Activated T-helper 1 cell treated with anti-CD3 and anti-CD28 coated beads, Interleukin-12 subunit alpha, Interleukin-12 subunit beta, Interleukin-2, Interleukin-4 antibody, amounts not matched to agents 30 ng/mL and 10 ng/mL and 1 ng/mL, durations not matched to agents 14 hours and 24 hours and 36 hours (primary cell): ENCODE results near the gene COX7B. TPM values are rescaled to one million over a fixed set of nuclear protein-coding genes. Genes with fewer than 3 reads are reported as not detected.
"Not testable (repeated sequence)": the region's sequence is repeated elsewhere in the genome, so short reads cannot be mapped to it uniquely, and the experiment has no call there.

ENCODE experiments used
- DNase-seq: peaks from one replicate; pipeline ENCODE4 v3.0.0; 2021; ENCODE audit warnings: low spot score
- H3K27ac Mint-ChIP-seq: one replicate; pipeline ENCODE4 v1.8.0; 2021; ENCODE audit warnings: mild to moderate bottlenecking, mixed read lengths
- H3K27me3 Mint-ChIP-seq: one replicate; pipeline ENCODE4 v1.8.0; 2022; ENCODE audit warnings: mild to moderate bottlenecking, moderate library complexity, mixed read lengths; ENCODE audit not compliant: insufficient read depth
- H3K36me3 Mint-ChIP-seq: one replicate; pipeline ENCODE4 v1.8.0; 2021; ENCODE audit warnings: low read depth, mixed read lengths
- H3K4me1 Mint-ChIP-seq: one replicate; pipeline ENCODE4 v1.8.0; 2021; ENCODE audit warnings: low read depth, mixed read lengths
- H3K4me3 Mint-ChIP-seq: one replicate; pipeline ENCODE4 v1.8.0; 2021; ENCODE audit warnings: mild to moderate bottlenecking, moderate library complexity, mixed read lengths
- H3K9me3 Mint-ChIP-seq: one replicate; pipeline ENCODE4 v1.8.0; 2021; ENCODE audit warnings: mixed read lengths
- intact Hi-C: fragments of 100-400 bp; cut with micrococcal nuclease; formaldehyde crosslinking; loops from one replicate; pipeline ENCODE4 v1.15.1; 2024
- total RNA-seq: library from RNA; stranded (reverse); gene quantifications from 2 replicates; pipeline ENCODE4 v1.2.3, GENCODE V29; 2022

The COX7B gene
- total RNA-seq, 1 donor from 2014 or later, result 272 TPM

- not testable (repeated sequence) for H3K36me3 Mint-ChIP-seq
These were observed 20.1 kb downstream of the COX7B start for GRCh38 chrX:77919370-77919769.

GRCh38 chrX:77922787-77923186 is 23.5 kb downstream of the COX7B start:
- Mint-ChIP-seq H3K9me3 (no peaks in the 10 kb centered on the region), H3K27ac (no peak overlapping the region), H3K36me3 (peaks cover 2% of the 10 kb centered on the region), H3K4me3 (no peak overlapping the region), H3K27me3 (no peaks in the 10 kb centered on the region), H3K4me1 (peaks cover 6% of the 10 kb centered on the region)
- intact Hi-C loops, result no loop called here
- no peak for DNase-seq

More at GRCh38 chrX:77919370-77919769, 20.1 kb downstream of the COX7B start:
- H3K9me3 Mint-ChIP-seq, DNase-seq, H3K27ac Mint-ChIP-seq, intact Hi-C loops, H3K27me3 Mint-ChIP-seq, H3K4me3 Mint-ChIP-seq: not testable (repeated sequence)
- H3K4me1 Mint-ChIP-seq, result peaks cover 19% of the 10 kb centered on the region

- intact Hi-C loops, result no loop called here
- H3K4me3 Mint-ChIP-seq, result no peak overlapping the region
- H3K9me3 Mint-ChIP-seq, result no peaks in the 10 kb centered on the region
These were observed 25.1 kb downstream of the COX7B start for GRCh38 chrX:77924320-77924859.

GRCh38 chrX:77925764-77926163 is 26.5 kb downstream of the COX7B start:
- H3K27me3 Mint-ChIP-seq, result no peaks in the 10 kb centered on the region
- no peak for DNase-seq
- no peaks in the 10 kb centered on the region for H3K9me3 Mint-ChIP-seq
- peaks cover 4% of the 10 kb centered on the region for H3K36me3 Mint-ChIP-seq
- H3K27ac Mint-ChIP-seq, result no peak overlapping the region
- H3K4me1 Mint-ChIP-seq, result no peaks in the 10 kb centered on the region
- no peak overlapping the region for H3K4me3 Mint-ChIP-seq
- intact Hi-C loops, result no loop called here

More at GRCh38 chrX:77924320-77924859, 25.1 kb downstream of the COX7B start:
- Mint-ChIP-seq H3K27me3 (no peaks in the 10 kb centered on the region), H3K27ac (no peak overlapping the region), H3K36me3 (peaks cover 4% of the 10 kb centered on the region), H3K4me1 (no peaks in the 10 kb centered on the region)
- no peak for DNase-seq

- no peaks in the 10 kb centered on the region for H3K27me3 Mint-ChIP-seq
- no peaks in the 10 kb centered on the region for H3K4me1 Mint-ChIP-seq
- H3K36me3 Mint-ChIP-seq, result peaks cover 2% of the 10 kb centered on the region
- no peak overlapping the region for H3K4me3 Mint-ChIP-seq
- intact Hi-C loops, result no loop called here
- no peaks in the 10 kb centered on the region for H3K9me3 Mint-ChIP-seq
- H3K27ac Mint-ChIP-seq, result no peak overlapping the region
- no peak for DNase-seq
These were observed 31.3 kb downstream of the COX7B start for GRCh38 chrX:77930581-77930980.

- H3K9me3 Mint-ChIP-seq, result no peaks in the 10 kb centered on the region
- no peak overlapping the region for H3K27ac Mint-ChIP-seq
- H3K4me1 Mint-ChIP-seq, result no peaks in the 10 kb centered on the region
- H3K27me3 Mint-ChIP-seq, result no peaks in the 10 kb centered on the region
- intact Hi-C loops, result no loop called here
- no peaks in the 10 kb centered on the region for H3K36me3 Mint-ChIP-seq
- H3K4me3 Mint-ChIP-seq, result no peak overlapping the region
- no peak for DNase-seq
These were observed 36.6 kb downstream of the COX7B start for GRCh38 chrX:77935886-77936285.

GRCh38 chrX:77936299-77936698 is 37.0 kb downstream of the COX7B start:
- Mint-ChIP-seq H3K27ac (no peak overlapping the region), H3K36me3 (no peaks in the 10 kb centered on the region), H3K9me3 (no peaks in the 10 kb centered on the region), H3K4me1 (no peaks in the 10 kb centered on the region), H3K27me3 (no peaks in the 10 kb centered on the region), H3K4me3 (no peak overlapping the region)
- intact Hi-C loops, result no loop called here
- no peak for DNase-seq

- Mint-ChIP-seq H3K36me3 (no peaks in the 10 kb centered on the region), H3K4me3 (no peak overlapping the region), H3K27me3 (no peaks in the 10 kb centered on the region), H3K4me1 (no peaks in the 10 kb centered on the region), H3K9me3 (no peaks in the 10 kb centered on the region), H3K27ac (no peak overlapping the region)
- no peak for DNase-seq
- intact Hi-C loops, result no loop called here
These were observed 38.0 kb downstream of the COX7B start for GRCh38 chrX:77937291-77937690.

- H3K27ac Mint-ChIP-seq, result no peak overlapping the region
- no peaks in the 10 kb centered on the region for H3K27me3 Mint-ChIP-seq
- DNase-seq, result no peak
- intact Hi-C loops, result no loop called here
- H3K4me3 Mint-ChIP-seq, result no peak overlapping the region
- no peaks in the 10 kb centered on the region for H3K9me3 Mint-ChIP-seq
- no peaks in the 10 kb centered on the region for H3K4me1 Mint-ChIP-seq
- H3K36me3 Mint-ChIP-seq, result no peaks in the 10 kb centered on the region
These were observed 38.9 kb downstream of the COX7B start for GRCh38 chrX:77938083-77938680.

GRCh38 chrX:77945031-77945430 is 45.8 kb downstream of the COX7B start:
- DNase-seq, H3K4me1 Mint-ChIP-seq, intact Hi-C loops, H3K36me3 Mint-ChIP-seq, H3K27ac Mint-ChIP-seq, H3K4me3 Mint-ChIP-seq, H3K9me3 Mint-ChIP-seq, H3K27me3 Mint-ChIP-seq: not testable (repeated sequence)

GRCh38 chrX:77945910-77946545 is 46.8 kb downstream of the COX7B start:
- no peak overlapping the region for H3K27ac Mint-ChIP-seq
- no peak overlapping the region for H3K4me3 Mint-ChIP-seq
- H3K9me3 Mint-ChIP-seq, result no peaks in the 10 kb centered on the region
- DNase-seq, result no peak
- no peaks in the 10 kb centered on the region for H3K4me1 Mint-ChIP-seq
- H3K27me3 Mint-ChIP-seq, result no peaks in the 10 kb centered on the region
- intact Hi-C loops, result no loop called here
- peaks cover 2% of the 10 kb centered on the region for H3K36me3 Mint-ChIP-seq

- H3K27ac Mint-ChIP-seq, result no peak overlapping the region
- no peak for DNase-seq
- no peaks in the 10 kb centered on the region for H3K9me3 Mint-ChIP-seq
- no peaks in the 10 kb centered on the region for H3K4me1 Mint-ChIP-seq
- H3K4me3 Mint-ChIP-seq, result no peak overlapping the region
- H3K27me3 Mint-ChIP-seq, result no peaks in the 10 kb centered on the region
- H3K36me3 Mint-ChIP-seq, result peaks cover 2% of the 10 kb centered on the region
- intact Hi-C loops, result no loop called here
These were observed 47.3 kb downstream of the COX7B start for GRCh38 chrX:77946571-77946970.

- Mint-ChIP-seq H3K27me3 (no peaks in the 10 kb centered on the region), H3K9me3 (no peaks in the 10 kb centered on the region), H3K27ac (no peak overlapping the region), H3K36me3 (peaks cover 2% of the 10 kb centered on the region), H3K4me3 (no peak overlapping the region), H3K4me1 (peaks cover 5% of the 10 kb centered on the region)
- DNase-seq, result no peak
- intact Hi-C loops, result no loop called here
These were observed 50.6 kb downstream of the COX7B start for GRCh38 chrX:77949840-77950239.
